ENCODE results near the gene CSKMT. TPM values are rescaled to one million over a fixed set of nuclear protein-coding genes. Genes with fewer than 3 reads are reported as not detected.
"Not testable (repeated sequence)": the region's sequence is repeated elsewhere in the genome, so short reads cannot be mapped to it uniquely, and the experiment has no call there.

The CSKMT gene
- total RNA-seq, 1 experiment from 2014 or later = 25.2 TPM

DNA sequence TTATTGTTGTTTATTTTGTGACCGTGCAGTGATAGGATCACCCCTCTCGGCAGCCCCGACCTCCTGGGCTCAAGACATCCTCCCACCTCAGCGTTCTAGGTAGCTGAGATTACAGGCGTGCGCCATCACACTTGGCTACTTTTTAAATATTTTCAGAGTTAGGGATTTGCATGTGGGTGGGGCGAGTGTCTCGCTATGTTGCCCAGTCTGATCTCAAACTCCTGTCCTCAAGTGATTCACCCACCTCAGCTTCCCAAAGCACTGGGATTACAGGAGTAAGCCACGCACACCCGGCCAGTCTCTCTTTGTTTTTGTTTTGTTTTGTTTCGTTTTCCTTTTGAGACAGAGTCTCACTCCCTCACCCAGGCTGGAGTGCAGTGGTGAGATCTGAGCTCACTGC, 10.8 kb upstream of the CSKMT start:
- no peak for DNase-seq (ENCODE audit: low spot score)

GRCh38 chr11:62656796-62657429, 8.2 kb upstream of the CSKMT start:
- DNase-seq (ENCODE audit: low spot score) = no peak

DNA sequence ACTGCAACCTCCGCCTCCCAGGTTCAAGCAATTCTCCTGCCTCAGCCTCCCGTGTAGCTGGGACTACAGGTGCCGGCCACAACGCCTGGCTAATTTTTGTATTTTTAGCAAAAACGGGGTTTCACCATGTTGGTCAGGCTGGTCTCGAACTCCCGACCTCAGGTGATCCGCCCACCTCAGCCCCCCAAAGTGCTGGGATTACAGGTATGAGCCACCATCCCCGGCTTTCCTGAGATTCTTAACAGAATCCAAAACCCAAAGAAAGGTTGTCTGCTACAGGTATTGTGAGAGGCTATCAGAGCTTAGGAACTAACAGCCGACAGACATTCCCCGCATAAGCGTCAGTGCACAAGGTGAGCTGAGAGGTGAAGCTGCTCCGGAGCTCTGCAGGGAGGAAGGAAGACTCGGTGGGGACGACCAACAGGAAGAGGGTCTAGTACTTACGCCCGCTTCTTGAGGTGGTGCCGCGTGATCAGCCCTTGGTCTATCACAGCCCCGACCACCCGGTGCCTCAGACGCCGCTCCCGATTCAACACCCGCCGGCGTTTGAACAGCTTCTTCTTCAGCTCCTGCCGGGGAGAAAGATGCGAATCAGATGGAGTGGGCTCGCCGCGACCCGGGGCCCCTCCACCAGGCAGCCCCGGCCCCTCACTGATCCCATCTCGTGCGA, 572 bp upstream of the CSKMT start:
- peak; percentile 78 for DNase-seq (ENCODE audit: low spot score)

GRCh38 chr11:62665599-62666258, 617 bp downstream of the CSKMT start:
- DNase-seq (ENCODE audit: low spot score) = peak; percentile 73

DNA sequence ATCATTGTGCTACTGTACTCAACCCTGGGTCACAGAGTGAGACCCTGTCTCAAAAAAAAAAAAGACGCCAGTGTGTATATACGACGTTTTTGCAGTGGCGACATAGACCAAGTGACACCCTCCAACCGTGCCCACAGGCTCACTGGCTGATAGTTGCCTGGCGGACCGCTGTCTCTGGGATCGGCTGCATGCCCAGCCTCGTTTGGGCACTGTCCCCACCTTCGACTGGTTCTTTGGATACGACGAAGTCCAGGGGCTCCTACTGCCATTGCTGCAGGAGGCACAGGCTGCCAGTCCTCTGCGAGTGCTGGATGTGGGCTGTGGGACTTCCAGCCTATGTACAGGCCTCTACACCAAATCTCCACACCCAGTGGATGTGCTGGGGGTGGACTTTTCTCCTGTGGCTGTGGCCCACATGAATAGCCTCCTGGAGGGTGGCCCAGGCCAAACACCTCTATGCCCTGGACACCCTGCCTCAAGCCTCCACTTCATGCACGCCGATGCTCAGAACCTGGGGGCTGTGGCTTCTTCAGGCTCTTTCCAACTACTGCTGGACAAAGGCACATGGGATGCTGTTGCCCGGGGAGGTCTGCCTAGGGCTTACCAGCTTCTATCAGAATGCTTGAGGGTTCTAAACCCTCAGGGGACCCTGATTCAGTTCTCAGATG, 1.3 kb downstream of the CSKMT start:
- DNase-seq (ENCODE audit: low spot score) = no peak

- DNase-seq (ENCODE audit: low spot score) = no peak
Observed at GRCh38 chr11:62667460-62667859, 2.3 kb downstream of the CSKMT start.

- peak; percentile 69 for DNase-seq (ENCODE audit: low spot score)
Observed at GRCh38 chr11:62669420-62670161, 4.5 kb downstream of the CSKMT start.

GRCh38 chr11:62671236-62671607, 6.1 kb downstream of the CSKMT start:
- DNase-seq (ENCODE audit: low spot score) = no peak

GRCh38 chr11:62671608-62672389, 6.7 kb downstream of the CSKMT start, which contains the start of the genes LBHD1 and UQCC3:
LBHD1 (minus strand) TSS chr11:62672267; CDS start chr11:62670031, 2,236 bp downstream.
UQCC3 (plus strand) TSS chr11:62671673; CDS start chr11:62671746, 73 bp downstream.
- peak; percentile 96 for DNase-seq (ENCODE audit: low spot score)

DNA sequence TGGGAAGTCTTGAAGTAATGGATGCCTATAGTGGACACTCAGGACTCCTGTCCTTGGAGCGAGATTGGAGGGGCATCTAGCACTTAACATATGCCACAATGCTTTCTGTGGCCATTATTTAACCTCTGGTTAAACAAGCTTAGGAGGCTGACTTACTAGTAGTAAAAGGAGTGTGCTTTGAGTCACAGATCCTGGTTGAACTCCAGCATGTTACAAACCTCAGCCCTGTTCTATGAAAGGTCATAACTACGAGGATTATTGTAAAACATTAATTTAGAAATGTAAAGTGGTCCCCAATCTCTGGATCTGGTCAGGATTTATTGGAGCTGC, 8.0 kb downstream of the CSKMT start:
- no peak for DNase-seq (ENCODE audit: low spot score)

DNA sequence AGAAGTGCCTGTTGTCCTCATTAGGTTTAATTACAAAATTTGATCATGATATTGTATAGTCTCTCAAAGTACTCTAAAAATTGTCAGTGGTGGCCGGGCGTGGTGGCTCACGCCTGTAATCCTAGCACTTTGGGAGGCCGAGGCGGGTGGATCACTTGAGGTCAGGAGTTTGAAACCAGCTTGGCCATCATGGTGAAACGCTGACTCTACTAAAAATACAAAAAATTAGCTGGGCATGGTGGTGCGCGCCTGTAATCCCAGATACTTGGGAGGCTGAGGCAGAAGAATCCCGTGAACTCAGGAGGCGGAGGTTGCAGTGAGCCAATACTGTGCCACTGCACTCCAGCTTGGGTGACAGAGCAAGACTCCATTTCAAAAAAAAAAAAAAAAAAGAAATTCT, 10.3 kb downstream of the CSKMT start:
- not testable (repeated sequence) for DNase-seq (ENCODE audit: low spot score)

DNA sequence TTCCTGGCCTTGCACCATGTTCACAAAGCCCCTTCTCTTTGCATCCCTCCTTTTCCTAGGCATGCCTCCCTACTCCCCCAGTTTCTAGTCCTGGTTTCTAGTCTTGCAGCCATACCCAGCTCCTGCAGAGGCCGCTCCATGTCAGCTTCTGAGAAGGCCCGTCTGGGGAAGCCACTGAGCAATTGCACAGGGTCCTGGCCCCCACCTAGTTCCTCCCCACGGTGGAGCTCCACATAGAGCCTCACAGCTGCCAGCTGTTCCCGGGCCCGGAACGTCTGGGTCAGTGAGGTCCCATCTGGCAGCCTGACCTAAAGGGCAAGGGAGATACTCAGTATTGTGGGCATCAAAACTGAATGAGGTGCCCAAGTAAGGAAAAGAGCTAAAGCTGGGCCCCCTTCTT, 11.6 kb downstream of the CSKMT start:
- no peak for DNase-seq (ENCODE audit: low spot score)

DNA sequence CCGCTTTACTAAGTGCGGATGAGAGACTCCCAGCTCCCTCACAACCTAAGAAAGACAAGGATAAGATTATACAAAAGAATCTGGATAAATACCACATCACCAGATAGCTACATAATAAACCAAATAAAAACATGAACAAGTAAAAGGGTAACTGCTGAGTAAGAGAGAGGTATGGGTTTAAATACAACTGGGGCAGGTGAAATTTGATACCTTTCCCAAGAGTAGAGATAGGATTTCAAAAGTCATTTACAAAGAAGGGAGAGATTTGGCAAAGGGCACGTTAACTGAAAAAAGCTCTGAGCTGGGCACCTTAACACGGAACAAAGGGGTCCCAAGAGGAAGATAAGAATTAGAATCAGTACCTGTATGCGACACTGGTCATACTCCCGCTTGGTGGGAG, 12.0 kb downstream of the CSKMT start:
- DNase-seq (ENCODE audit: low spot score) = no peak

DNA sequence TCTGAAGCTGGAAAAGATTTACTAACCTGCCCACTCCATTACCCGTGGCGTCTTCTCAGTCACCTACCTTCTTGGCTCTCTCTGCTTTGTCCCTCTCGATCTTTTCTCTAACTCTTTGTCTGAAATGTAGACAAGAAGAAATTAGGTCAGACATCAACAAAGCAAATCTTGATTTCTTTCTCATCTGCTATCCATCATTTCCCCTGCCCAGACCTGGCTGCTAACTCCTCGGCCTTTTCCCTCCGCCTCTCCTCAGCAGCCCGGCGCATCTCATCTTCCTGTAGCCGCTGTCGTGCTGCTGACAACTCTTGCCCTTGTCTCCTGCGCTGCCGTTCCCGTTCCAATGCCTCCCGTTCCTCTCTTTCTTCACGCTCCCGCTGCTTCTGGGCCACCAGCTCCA, 12.6 kb downstream of the CSKMT start:
- no peak for DNase-seq (ENCODE audit: low spot score)

GRCh38 chr11:62678433-62678769, 13.3 kb downstream of the CSKMT start:
- no peak for DNase-seq (ENCODE audit: low spot score)

GRCh38 chr11:62678770-62679696, 13.9 kb downstream of the CSKMT start, which contains the start of gene UBXN1:
UBXN1 (minus strand) TSS chr11:62679073; CDS start chr11:62678923, 150 bp downstream.
- peak; percentile 91 for DNase-seq (ENCODE audit: low spot score)

DNA sequence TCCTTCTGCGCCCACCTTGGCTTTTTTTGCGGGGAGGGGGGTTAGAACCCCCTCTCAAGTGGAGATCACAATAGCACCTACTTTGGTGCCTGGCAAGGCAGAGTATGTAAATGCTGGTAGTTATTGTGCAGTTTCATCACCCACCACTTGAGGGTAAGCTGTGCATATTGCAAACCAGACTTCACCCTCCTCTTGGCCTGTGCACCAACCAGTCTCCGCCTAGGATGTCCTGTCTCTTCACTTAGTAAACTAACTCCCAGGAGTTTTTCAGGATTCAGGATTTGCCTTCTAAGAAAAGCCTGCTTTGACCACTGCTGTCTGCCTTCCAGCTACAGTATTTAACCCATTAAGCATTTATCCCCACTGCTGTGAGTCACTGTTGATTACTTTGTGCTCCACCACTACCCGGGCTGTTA, 15.7 kb downstream of the CSKMT start:
- peak; percentile 87 for DNase-seq (ENCODE audit: low spot score)

DNA sequence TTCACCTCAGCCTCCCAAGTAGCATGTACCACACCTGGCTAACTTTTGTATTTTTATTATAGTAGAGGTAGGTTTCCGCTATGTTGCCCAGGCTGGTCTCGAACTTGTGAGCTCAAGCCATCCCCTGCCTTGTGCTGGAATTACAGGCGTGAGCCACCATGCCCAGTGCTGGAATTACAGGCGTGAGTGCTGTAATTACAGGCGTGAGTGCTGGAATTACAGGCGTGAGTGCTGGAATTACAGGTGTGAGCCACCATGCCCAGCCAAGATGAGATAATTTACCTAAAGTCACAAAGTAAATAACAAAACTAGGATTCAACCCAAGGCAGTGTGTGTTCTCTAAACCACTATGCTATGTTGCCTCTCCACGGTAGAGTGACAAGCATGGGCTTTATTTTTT, 17.4 kb downstream of the CSKMT start:
- no peak for DNase-seq (ENCODE audit: low spot score)

GRCh38 chr11:62687508-62688396, 22.6 kb downstream of the CSKMT start:
- DNase-seq (ENCODE audit: low spot score) = no peak
